ENCODE measurements around the gene PPP1R15A.

PPP1R15A gene

GRCh38 chr19:48844472-48844871 lies 27.7 kb upstream of the PPP1R15A start:
- TF ChIP-seq GATA2 (IDR thresholded peaks at IDR 0.05; ENCODE audit: low read depth, low read length) (no peak), GATA3 (IDR thresholded peaks at IDR 0.05; ENCODE audit: low read depth, low read length) (no peak)

- no peak for TF ChIP-seq GATA3 (IDR thresholded peaks at IDR 0.05; ENCODE audit: low read depth, low read length)
- TF ChIP-seq GATA2 (IDR thresholded peaks at IDR 0.05; ENCODE audit: low read depth, low read length): no peak
Observed at GRCh38 chr19:48845384-48845783, 26.8 kb upstream of the PPP1R15A start.

GRCh38 chr19:48852292-48852691 lies 19.9 kb upstream of the PPP1R15A start:
- TF ChIP-seq GATA2 (IDR thresholded peaks at IDR 0.05; ENCODE audit: low read depth, low read length): no peak
- TF ChIP-seq GATA3 (IDR thresholded peaks at IDR 0.05; ENCODE audit: low read depth, low read length): no peak

GRCh38 chr19:48853483-48853882 lies 18.7 kb upstream of the PPP1R15A start:
- TF ChIP-seq GATA2 (IDR thresholded peaks at IDR 0.05; ENCODE audit: low read depth, low read length) (no peak), GATA3 (IDR thresholded peaks at IDR 0.05; ENCODE audit: low read depth, low read length) (no peak)

GRCh38 chr19:48854103-48854502 lies 18.1 kb upstream of the PPP1R15A start:
- TF ChIP-seq GATA3 (IDR thresholded peaks at IDR 0.05; ENCODE audit: low read depth, low read length) (no peak), GATA2 (IDR thresholded peaks at IDR 0.05; ENCODE audit: low read depth, low read length) (no peak)

GRCh38 chr19:48856921-48857320 lies 15.3 kb upstream of the PPP1R15A start:
- TF ChIP-seq GATA3 (IDR thresholded peaks at IDR 0.05; ENCODE audit: low read depth, low read length) (no peak), GATA2 (IDR thresholded peaks at IDR 0.05; ENCODE audit: low read depth, low read length) (no peak)

GRCh38 chr19:48858984-48859710 lies 13.1 kb upstream of the PPP1R15A start:
- TF ChIP-seq GATA2 (IDR thresholded peaks at IDR 0.05; ENCODE audit: low read depth, low read length) (no peak), GATA3 (IDR thresholded peaks at IDR 0.05; ENCODE audit: low read depth, low read length) (no peak)

- TF ChIP-seq GATA3 (IDR thresholded peaks at IDR 0.05; ENCODE audit: low read depth, low read length) (no peak), GATA2 (IDR thresholded peaks at IDR 0.05; ENCODE audit: low read depth, low read length) (no peak)
Observed at GRCh38 chr19:48859711-48860572, 12.3 kb upstream of the PPP1R15A start.

GRCh38 chr19:48861313-48861712 lies 10.9 kb upstream of the PPP1R15A start:
- TF ChIP-seq GATA2 (IDR thresholded peaks at IDR 0.05; ENCODE audit: low read depth, low read length) (no peak), GATA3 (IDR thresholded peaks at IDR 0.05; ENCODE audit: low read depth, low read length) (no peak)

GRCh38 chr19:48862827-48863226 lies 9.4 kb upstream of the PPP1R15A start:
- TF ChIP-seq GATA3 (IDR thresholded peaks at IDR 0.05; ENCODE audit: low read depth, low read length): no peak
- TF ChIP-seq GATA2 (IDR thresholded peaks at IDR 0.05; ENCODE audit: low read depth, low read length): no peak

GRCh38 chr19:48866692-48867091 lies 5.5 kb upstream of the PPP1R15A start:
- TF ChIP-seq GATA3 (IDR thresholded peaks at IDR 0.05; ENCODE audit: low read depth, low read length) (no peak), GATA2 (IDR thresholded peaks at IDR 0.05; ENCODE audit: low read depth, low read length) (no peak)

GRCh38 chr19:48867123-48867745 lies 5.0 kb upstream of the PPP1R15A start:
- TF ChIP-seq GATA2 (IDR thresholded peaks at IDR 0.05; ENCODE audit: low read depth, low read length) (no peak), GATA3 (IDR thresholded peaks at IDR 0.05; ENCODE audit: low read depth, low read length) (no peak)

- TF ChIP-seq GATA2 (IDR thresholded peaks at IDR 0.05; ENCODE audit: low read depth, low read length) (no peak), GATA3 (IDR thresholded peaks at IDR 0.05; ENCODE audit: low read depth, low read length) (no peak)
Observed at GRCh38 chr19:48867746-48868113, 4.5 kb upstream of the PPP1R15A start.

- TF ChIP-seq GATA2 (IDR thresholded peaks at IDR 0.05; ENCODE audit: low read depth, low read length): no peak
- TF ChIP-seq GATA3 (IDR thresholded peaks at IDR 0.05; ENCODE audit: low read depth, low read length): no peak
Observed at GRCh38 chr19:48868114-48868886, 3.9 kb upstream of the PPP1R15A start, which contains the start of gene PLEKHA4. TSS of gene PLEKHA4 (minus strand) at chr19:48868617. CDS start at chr19:48867620, 997 bp downstream.

All from SH-SY5Y (cell line).